Inflammatory macrophage (primary cell): ENCODE measurements around the gene BPIFB3.
"Not testable (repeated sequence)": the region's sequence is repeated elsewhere in the genome, so short reads cannot be mapped to it uniquely, and the experiment has no call there.

ENCODE experiments used
- DNase-seq, 2 donors: peaks; one replicate each; pipeline ENCODE4 v3.0.0-alpha.2; 2020 to 2022

BPIFB3 gene

GRCh38 chr20:33092361-33092760, 38.7 kb downstream of the BPIFB3 start:
- no peak for DNase-seq

GRCh38 chr20:33093074-33093473, 39.4 kb downstream of the BPIFB3 start:
- no peak for DNase-seq

GRCh38 chr20:33093582-33093981, 39.9 kb downstream of the BPIFB3 start:
- no peak for DNase-seq

GRCh38 chr20:33095249-33095648, 41.5 kb downstream of the BPIFB3 start:
- no peak for DNase-seq

- DNase-seq: peak; percentile 42 to 49
Measured at GRCh38 chr20:33095902-33096584, 42.3 kb downstream of the BPIFB3 start.

GRCh38 chr20:33097001-33097400, 43.3 kb downstream of the BPIFB3 start:
- no peak for DNase-seq

GRCh38 chr20:33099843-33100538, 46.3 kb downstream of the BPIFB3 start:
- DNase-seq: no peak

GRCh38 chr20:33103556-33103955, 49.9 kb downstream of the BPIFB3 start:
- DNase-seq: no peak

GRCh38 chr20:33104336-33104735, 50.6 kb downstream of the BPIFB3 start:
- DNase-seq: no peak

- DNase-seq: no peak
Measured at GRCh38 chr20:33105316-33105924, 51.7 kb downstream of the BPIFB3 start.

GRCh38 chr20:33106058-33106620, 52.4 kb downstream of the BPIFB3 start:
- not testable (repeated sequence) for DNase-seq

- no peak for DNase-seq
Measured at GRCh38 chr20:33108661-33109060, 55.0 kb downstream of the BPIFB3 start.

- DNase-seq: no peak
Measured at GRCh38 chr20:33110147-33110825, 56.6 kb downstream of the BPIFB3 start.

- no peak for DNase-seq
Measured at GRCh38 chr20:33111306-33111705, 57.6 kb downstream of the BPIFB3 start.

GRCh38 chr20:33112547-33113386, 59.1 kb downstream of the BPIFB3 start:
- no peak for DNase-seq

GRCh38 chr20:33113387-33113908, 59.7 kb downstream of the BPIFB3 start:
- no peak for DNase-seq

- not testable (repeated sequence) for DNase-seq
Measured at GRCh38 chr20:33115501-33115900, 61.8 kb downstream of the BPIFB3 start.

GRCh38 chr20:33119725-33120720, 66.3 kb downstream of the BPIFB3 start:
- no peak for DNase-seq

- no peak for DNase-seq
Measured at GRCh38 chr20:33120934-33121333, 67.2 kb downstream of the BPIFB3 start.

- not testable (repeated sequence) for DNase-seq
Measured at GRCh38 chr20:33122297-33122696, 68.6 kb downstream of the BPIFB3 start.
